Neutrophil (primary cell): Measurements from ENCODE around the gene KRTAP22-1.

Experiments
- H3K27ac ChIP-seq: fragments of 200-600 bp; sonication (generic); 2 replicates; pipeline ENCODE4 v1.5.1; 2016; ENCODE audit warnings: mild to moderate bottlenecking, moderate library complexity
- H3K27me3 ChIP-seq: fragments of 200-600 bp; sonication (generic); 2 replicates; pipeline ENCODE4 v1.6.0; 2016; ENCODE audit warnings: mild to moderate bottlenecking
- H3K36me3 ChIP-seq: fragments of 200-600 bp; sonication (generic); 2 replicates; pipeline ENCODE4 v1.5.1; 2017
- H3K4me1 ChIP-seq, 2 experiments: fragments of 200-600 bp in 1 of 2; sonication (generic) in 1 of 2; 1 replicate in 1 of 2; 2 replicates in 1 of 2; pipeline versions ENCODE4 v1.5.1 to v1.6.1; 2013 to 2016; ENCODE audit warnings: low read depth in 1 of 2, low read length in 1 of 2, mild to moderate bottlenecking in 1 of 2, moderate library complexity in 1 of 2; ENCODE audit not compliant: control insufficient read depth in 1 of 2, insufficient read depth in 1 of 2
- H3K4me3 ChIP-seq, 2 experiments: fragments of 200-600 bp in 1 of 2; sonication (generic) in 1 of 2; 1 replicate in 1 of 2; 2 replicates in 1 of 2; pipeline ENCODE4 v1.5.1; 2013 to 2016; ENCODE audit warnings: low read depth in 1 of 2, low read length in 1 of 2, mild to moderate bottlenecking in 1 of 2, moderate library complexity in 1 of 2
- H3K9me3 ChIP-seq: fragments of 200-600 bp; sonication (generic); 2 replicates; pipeline ENCODE4 v1.5.1; 2016
- TF ChIP-seq, protein P1 (sequence below): fragments of 200-600 bp; sonication (generic); IDR thresholded peaks from 2 replicates; pipeline ENCODE4 v1.5.1; 2016; ENCODE audit warnings: antibody characterized with exemption

Gene KRTAP22-1

DNA sequence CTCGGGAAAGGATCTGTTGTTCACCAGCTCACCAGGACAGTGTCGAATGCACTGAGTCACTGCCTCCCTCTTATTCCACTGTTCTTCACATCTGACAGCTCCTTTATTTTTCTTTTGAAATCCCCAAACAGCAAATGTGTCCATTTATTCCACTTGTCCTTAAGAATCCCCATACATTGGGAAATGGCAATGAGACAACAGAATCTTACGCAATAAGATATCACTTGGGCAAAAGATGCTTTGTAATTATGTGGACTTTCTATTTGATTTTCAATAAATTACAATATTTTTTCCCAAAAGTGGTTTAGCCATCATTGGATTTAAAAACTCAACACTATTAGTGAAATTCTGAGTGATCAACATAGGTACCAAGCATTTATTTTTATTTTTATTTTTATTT lies 37.8 kb downstream of the KRTAP22-1 start:
- TF ChIP-seq, protein P1, sequence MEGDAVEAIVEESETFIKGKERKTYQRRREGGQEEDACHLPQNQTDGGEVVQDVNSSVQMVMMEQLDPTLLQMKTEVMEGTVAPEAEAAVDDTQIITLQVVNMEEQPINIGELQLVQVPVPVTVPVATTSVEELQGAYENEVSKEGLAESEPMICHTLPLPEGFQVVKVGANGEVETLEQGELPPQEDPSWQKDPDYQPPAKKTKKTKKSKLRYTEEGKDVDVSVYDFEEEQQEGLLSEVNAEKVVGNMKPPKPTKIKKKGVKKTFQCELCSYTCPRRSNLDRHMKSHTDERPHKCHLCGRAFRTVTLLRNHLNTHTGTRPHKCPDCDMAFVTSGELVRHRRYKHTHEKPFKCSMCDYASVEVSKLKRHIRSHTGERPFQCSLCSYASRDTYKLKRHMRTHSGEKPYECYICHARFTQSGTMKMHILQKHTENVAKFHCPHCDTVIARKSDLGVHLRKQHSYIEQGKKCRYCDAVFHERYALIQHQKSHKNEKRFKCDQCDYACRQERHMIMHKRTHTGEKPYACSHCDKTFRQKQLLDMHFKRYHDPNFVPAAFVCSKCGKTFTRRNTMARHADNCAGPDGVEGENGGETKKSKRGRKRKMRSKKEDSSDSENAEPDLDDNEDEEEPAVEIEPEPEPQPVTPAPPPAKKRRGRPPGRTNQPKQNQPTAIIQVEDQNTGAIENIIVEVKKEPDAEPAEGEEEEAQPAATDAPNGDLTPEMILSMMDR, result no peak
- Histone ChIP-seq H3K9me3 (no peaks in the 10 kb centered on the region), H3K4me3 (no peak overlapping the region), H3K27ac (no peak overlapping the region), H3K36me3 (no peaks in the 10 kb centered on the region), H3K4me1 (no peaks in the 10 kb centered on the region), H3K27me3 (no peaks in the 10 kb centered on the region)

DNA sequence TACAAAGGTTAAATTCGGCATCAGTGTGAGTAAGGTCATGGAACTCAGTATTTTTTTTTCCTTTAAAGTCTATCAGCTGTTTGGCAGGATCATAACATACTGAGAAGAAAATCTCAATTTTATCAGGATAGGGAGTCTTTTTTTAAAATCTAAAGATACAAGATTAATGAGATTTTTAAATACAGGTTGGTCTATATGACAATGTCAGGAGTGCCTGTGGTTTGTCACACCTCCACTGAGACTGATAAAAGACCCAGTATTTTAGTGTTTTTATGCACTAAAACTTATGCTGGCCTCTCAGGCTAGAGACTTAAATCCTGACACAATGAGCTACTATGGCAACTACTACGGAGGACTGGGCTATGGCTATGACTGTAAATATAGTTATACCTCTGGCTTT lies 41.7 kb downstream of the KRTAP22-1 start, which contains the start of gene KRTAP20-3:
Gene KRTAP20-3, plus strand, starts transcription at position 301 of the 400 bp plus-strand sequence.
- H3K9me3 ChIP-seq, result no peaks in the 10 kb centered on the region
- TF ChIP-seq, protein P1, result no peak
- H3K4me1 ChIP-seq, result no peaks in the 10 kb centered on the region
- no peak within 1 kb of the TSS for H3K4me3 ChIP-seq
- no peaks in the 10 kb centered on the region for H3K36me3 ChIP-seq
- H3K27me3 ChIP-seq, result no peaks in the 10 kb centered on the region
- H3K27ac ChIP-seq, result no peak within 1 kb of the TSS

DNA sequence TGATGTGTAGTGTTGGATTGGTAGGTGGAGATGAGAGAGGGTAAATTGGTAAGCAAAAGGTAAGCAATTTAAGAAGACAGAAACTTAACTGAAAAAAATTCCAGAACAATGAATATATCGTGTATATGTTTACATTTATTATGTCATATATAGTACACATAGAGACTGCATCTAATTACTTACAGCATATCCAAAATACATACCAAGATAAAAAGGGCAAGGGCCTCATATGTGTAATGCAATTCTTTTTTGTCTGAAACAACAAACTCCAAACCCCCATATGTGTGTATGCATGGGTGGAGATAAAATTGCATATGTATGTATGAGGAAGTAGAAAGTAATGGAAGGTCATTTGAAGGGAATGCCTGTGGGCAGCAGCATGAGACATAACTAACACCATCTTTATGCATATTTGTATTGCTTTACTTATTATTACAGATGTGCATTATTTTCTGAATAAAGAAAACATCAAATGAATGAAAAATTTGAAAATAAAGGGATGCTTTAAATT lies 46.1 kb downstream of the KRTAP22-1 start:
- Histone ChIP-seq H3K27me3 (no peaks in the 10 kb centered on the region), H3K27ac (no peak overlapping the region), H3K4me3 (no peak overlapping the region), H3K9me3 (no peaks in the 10 kb centered on the region), H3K36me3 (no peaks in the 10 kb centered on the region), H3K4me1 (no peaks in the 10 kb centered on the region)
- TF ChIP-seq, protein P1, result no peak
